ENCODE data around the gene PHKB.

Gene PHKB

DNA sequence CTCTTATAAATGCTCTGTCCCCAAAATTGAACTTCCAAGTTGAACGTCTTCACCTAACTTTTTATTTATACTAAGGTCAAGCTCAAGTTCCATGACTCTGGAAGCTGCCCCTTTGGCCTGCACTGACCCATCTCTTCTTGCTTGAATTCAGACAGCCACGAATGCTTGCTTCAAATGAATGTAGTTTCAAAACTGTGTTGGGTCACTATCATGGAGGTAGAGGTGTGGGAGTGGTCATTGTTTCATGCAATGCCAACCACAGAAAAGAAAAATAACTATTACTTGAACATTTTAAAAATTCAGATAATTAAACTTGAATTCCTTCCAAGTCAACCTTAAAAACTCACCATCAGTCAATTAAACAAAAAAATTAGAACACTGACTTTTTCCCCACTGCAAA lies 2.8 kb upstream of the PHKB start:
- peaks cover 36% of the 10 kb centered on the region for H3K4me1 ChIP-seq (ENCODE audit: control insufficient read depth, low read length)
- H3K4me3 ChIP-seq (ENCODE audit: low read length) = no peak overlapping the region
- H3K79me2 ChIP-seq (ENCODE audit: control insufficient read depth, low read length) = peaks cover 48% of the 10 kb centered on the region
- H3K36me3 ChIP-seq (ENCODE audit: control insufficient read depth, low read length) = peaks cover 57% of the 10 kb centered on the region
- no peaks in the 10 kb centered on the region for H3K9me3 ChIP-seq (ENCODE audit: control insufficient read depth, insufficient read depth, low read length)
- no peaks in the 10 kb centered on the region for H3K9me2 ChIP-seq (replicated peaks; ENCODE audit: control insufficient read depth, low read length)
- peaks cover 9% of the 10 kb centered on the region for H3F3A ChIP-seq (ENCODE audit: control insufficient read depth, insufficient read depth)
- TF ChIP-seq, protein P1, sequence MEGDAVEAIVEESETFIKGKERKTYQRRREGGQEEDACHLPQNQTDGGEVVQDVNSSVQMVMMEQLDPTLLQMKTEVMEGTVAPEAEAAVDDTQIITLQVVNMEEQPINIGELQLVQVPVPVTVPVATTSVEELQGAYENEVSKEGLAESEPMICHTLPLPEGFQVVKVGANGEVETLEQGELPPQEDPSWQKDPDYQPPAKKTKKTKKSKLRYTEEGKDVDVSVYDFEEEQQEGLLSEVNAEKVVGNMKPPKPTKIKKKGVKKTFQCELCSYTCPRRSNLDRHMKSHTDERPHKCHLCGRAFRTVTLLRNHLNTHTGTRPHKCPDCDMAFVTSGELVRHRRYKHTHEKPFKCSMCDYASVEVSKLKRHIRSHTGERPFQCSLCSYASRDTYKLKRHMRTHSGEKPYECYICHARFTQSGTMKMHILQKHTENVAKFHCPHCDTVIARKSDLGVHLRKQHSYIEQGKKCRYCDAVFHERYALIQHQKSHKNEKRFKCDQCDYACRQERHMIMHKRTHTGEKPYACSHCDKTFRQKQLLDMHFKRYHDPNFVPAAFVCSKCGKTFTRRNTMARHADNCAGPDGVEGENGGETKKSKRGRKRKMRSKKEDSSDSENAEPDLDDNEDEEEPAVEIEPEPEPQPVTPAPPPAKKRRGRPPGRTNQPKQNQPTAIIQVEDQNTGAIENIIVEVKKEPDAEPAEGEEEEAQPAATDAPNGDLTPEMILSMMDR (IDR thresholded peaks at IDR 0.05; ENCODE audit: low read depth, low read length, poor library complexity, severe bottlenecking) = no peak
- no peak for TF ChIP-seq EZH2phosphoT487 (IDR thresholded peaks at IDR 0.05; ENCODE audit: borderline replicate concordance, low read length)
- H3K4me2 ChIP-seq (ENCODE audit: low read length) = peak overlapping the region; percentile 20; the same call in 1 of the 2 replicates
- no peak overlapping the region for H3K27ac ChIP-seq (ENCODE audit: low read depth, low read length)
- no peaks in the 10 kb centered on the region for H4K20me1 ChIP-seq (ENCODE audit: control insufficient read depth, insufficient read depth, low read depth, low read length)
- no peaks in the 10 kb centered on the region for H3K27me3 ChIP-seq (ENCODE audit: control insufficient read depth, low read length)

DNA sequence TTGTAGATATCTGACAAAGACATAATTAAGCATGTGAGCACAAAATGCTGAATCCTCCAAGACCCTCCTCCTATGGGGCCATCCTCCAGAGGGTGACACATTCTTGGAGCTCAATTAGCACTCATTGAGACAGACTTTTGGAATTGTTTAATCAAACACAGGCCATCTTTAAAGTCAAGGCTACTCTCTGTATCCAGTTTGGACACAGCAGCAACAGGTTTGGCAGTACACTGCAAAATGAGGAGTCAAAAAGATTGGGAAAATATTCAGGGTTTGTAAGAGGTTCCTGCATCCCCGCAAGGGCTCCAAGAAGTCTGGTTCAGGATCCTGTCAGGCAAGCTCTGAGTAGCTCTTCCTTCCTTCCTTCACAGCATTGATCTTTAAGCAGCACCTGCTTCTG lies 1.5 kb upstream of the PHKB start:
- Histone ChIP-seq H3K36me3 (ENCODE audit: control insufficient read depth, low read length) (peaks cover 60% of the 10 kb centered on the region), H3K4me3 (ENCODE audit: low read length) (peak overlapping the region; percentile 99), H3K4me1 (ENCODE audit: control insufficient read depth, low read length) (peaks cover 48% of the 10 kb centered on the region), H3F3A (ENCODE audit: control insufficient read depth, insufficient read depth) (peaks cover 12% of the 10 kb centered on the region), H3K27me3 (ENCODE audit: control insufficient read depth, low read length) (no peaks in the 10 kb centered on the region), H3K27ac (ENCODE audit: low read depth, low read length) (no peak overlapping the region), H3K4me2 (ENCODE audit: low read length) (peak overlapping the region; percentile 87), H3K9me3 (ENCODE audit: control insufficient read depth, insufficient read depth, low read length) (no peaks in the 10 kb centered on the region), H3K9me2 (replicated peaks; ENCODE audit: control insufficient read depth, low read length) (no peaks in the 10 kb centered on the region), H3K79me2 (ENCODE audit: control insufficient read depth, low read length) (peaks cover 61% of the 10 kb centered on the region), H4K20me1 (ENCODE audit: control insufficient read depth, insufficient read depth, low read depth, low read length) (no peaks in the 10 kb centered on the region)
- TF ChIP-seq, protein P1 (IDR thresholded peaks at IDR 0.05; ENCODE audit: low read depth, low read length, poor library complexity, severe bottlenecking) = no peak
- no peak for TF ChIP-seq EZH2phosphoT487 (IDR thresholded peaks at IDR 0.05; ENCODE audit: borderline replicate concordance, low read length)

DNA sequence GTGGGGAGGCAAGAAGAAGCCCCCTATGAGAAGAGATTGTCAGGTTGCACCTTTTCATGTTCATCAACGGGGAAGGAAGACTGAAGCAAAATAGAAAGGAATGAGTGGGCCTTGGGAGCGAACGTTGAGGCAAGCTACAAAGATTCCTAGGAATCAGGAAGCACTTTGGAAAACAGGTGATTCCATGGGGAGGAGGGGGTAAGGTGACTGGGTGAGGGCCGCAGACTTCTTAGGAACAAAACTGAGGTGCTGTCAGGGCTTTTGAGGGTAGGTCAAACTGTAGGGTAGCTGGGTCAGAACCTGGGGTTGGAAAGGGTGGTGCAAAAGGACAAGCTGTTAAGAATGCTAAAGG lies 796 bp upstream of the PHKB start:
- H3K27ac ChIP-seq (ENCODE audit: low read depth, low read length) = peak overlapping the region; percentile 80
- peaks cover 56% of the 10 kb centered on the region for H3K4me1 ChIP-seq (ENCODE audit: control insufficient read depth, low read length)
- peaks cover 60% of the 10 kb centered on the region for H3K36me3 ChIP-seq (ENCODE audit: control insufficient read depth, low read length)
- no peaks in the 10 kb centered on the region for H4K20me1 ChIP-seq (ENCODE audit: control insufficient read depth, insufficient read depth, low read depth, low read length)
- peak overlapping the region; percentile 87 for H3K4me2 ChIP-seq (ENCODE audit: low read length)
- no peaks in the 10 kb centered on the region for H3K9me2 ChIP-seq (replicated peaks; ENCODE audit: control insufficient read depth, low read length)
- TF ChIP-seq, protein P1 (IDR thresholded peaks at IDR 0.05; ENCODE audit: low read depth, low read length, poor library complexity, severe bottlenecking) = no peak
- no peak for TF ChIP-seq EZH2phosphoT487 (IDR thresholded peaks at IDR 0.05; ENCODE audit: borderline replicate concordance, low read length)
- H3K4me3 ChIP-seq (ENCODE audit: low read length) = peak overlapping the region; percentile 99
- no peaks in the 10 kb centered on the region for H3K27me3 ChIP-seq (ENCODE audit: control insufficient read depth, low read length)
- H3K79me2 ChIP-seq (ENCODE audit: control insufficient read depth, low read length) = peaks cover 63% of the 10 kb centered on the region
- H3F3A ChIP-seq (ENCODE audit: control insufficient read depth, insufficient read depth) = peaks cover 17% of the 10 kb centered on the region
- no peaks in the 10 kb centered on the region for H3K9me3 ChIP-seq (ENCODE audit: control insufficient read depth, insufficient read depth, low read length)

All from DOHH2 (cell line).